Natural killer cell (primary cell): ENCODE measurements around the gene KAZN. TPM values are rescaled to one million over a fixed set of nuclear protein-coding genes. Genes with fewer than 3 reads are reported as not detected.

Experiments used
- ATAC-seq, 3 donors: fragments of 150-1000 bp in 2 of 3; fragments of 200-7000 bp in 1 of 3; cut with Tn5 transposase; 1 replicate in 1 of 3; 2 replicates in 2 of 3; pipeline ENCODE4 v1.10.0; 2021; ENCODE audit warnings: mild to moderate bottlenecking in 2 of 3, moderate library complexity in 2 of 3
- DNase-seq, 2 donors: peaks; one replicate each; pipeline versions ENCODE4 v3.0.0 to v3.0.0-alpha.2; 2013 to 2021; ENCODE audit warnings: mixed read lengths in 1 of 2
- H3K27ac ChIP-seq: one replicate; pipeline ENCODE4 v1.5.1; 2013; ENCODE audit warnings: mild to moderate bottlenecking, low read length
- H3K27me3 ChIP-seq: one replicate; pipeline ENCODE4 v1.6.1; 2013; ENCODE audit warnings: low read length; ENCODE audit not compliant: control insufficient read depth, insufficient read depth
- H3K36me3 ChIP-seq: one replicate; pipeline ENCODE4 v1.6.1; 2013; ENCODE audit warnings: low read length; ENCODE audit not compliant: control insufficient read depth, insufficient read depth
- H3K4me1 ChIP-seq: one replicate; pipeline ENCODE4 v1.6.1; 2013; ENCODE audit warnings: low read length; ENCODE audit not compliant: control insufficient read depth, insufficient read depth
- H3K4me3 ChIP-seq: one replicate; pipeline ENCODE4 v1.5.1; 2013; ENCODE audit warnings: low read length
- H3K9me3 ChIP-seq: one replicate; pipeline ENCODE4 v1.6.1; 2013; ENCODE audit warnings: low read length; ENCODE audit not compliant: control insufficient read depth, insufficient read depth
- H3K27ac Mint-ChIP-seq, 2 donors: one replicate each; pipeline ENCODE4 v1.8.0; 2022; ENCODE audit warnings: mild to moderate bottlenecking in 2 of 2, mixed read lengths in 2 of 2, moderate library complexity in 1 of 2
- H3K27me3 Mint-ChIP-seq, 2 donors: one replicate each; pipeline ENCODE4 v1.8.0; 2022; ENCODE audit warnings: low read depth in 2 of 2, mixed read lengths in 2 of 2
- H3K36me3 Mint-ChIP-seq: one replicate; pipeline ENCODE4 v1.8.0; 2022; ENCODE audit warnings: mixed read lengths
- H3K4me1 Mint-ChIP-seq, 2 donors: one replicate each; pipeline ENCODE4 v1.8.0; 2022; ENCODE audit warnings: mixed read lengths in 2 of 2
- H3K4me3 Mint-ChIP-seq: one replicate; pipeline ENCODE4 v1.8.0; 2022; ENCODE audit warnings: mild to moderate bottlenecking, moderate library complexity, mixed read lengths
- H3K9me3 Mint-ChIP-seq, 2 donors: one replicate each; pipeline ENCODE4 v1.8.0; 2022; ENCODE audit warnings: mixed read lengths in 2 of 2
- CTCF ChIP-seq: fragments of 200-600 bp; IDR thresholded peaks from one replicate; pipeline ENCODE4 v1.8.0; 2022; ENCODE audit warnings: antibody characterized with exemption
- WGBS: methylation state at CpG from one replicate; pipeline ENCODE4 v1.1.7; 2013; ENCODE audit warnings: missing lambda C conversion rate; ENCODE audit not compliant: insufficient coverage; 5-methylcytosine and 5-hydroxymethylcytosine counted together
- intact Hi-C: fragments of 100-400 bp; cut with micrococcal nuclease; formaldehyde crosslinking; loops from one replicate; pipeline ENCODE4 v1.14.2; 2022
- total RNA-seq, 4 donors: library from RNA; stranded (reverse); fragments of 120-200 nt in 1 of 4; gene quantifications; one replicate each; pipeline versions ENCODE4 v1.2.3 to v1.2.4, GENCODE V29; 2013 to 2022

Gene KAZN
- total RNA-seq, 3 donors from 2014 or later (not counting 1 experiment from before 2014, with no cell fraction given), result 1.2 to 2.0 (median 1.7) TPM

- ATAC-seq, result no peak
- no peaks in the 10 kb centered on the region for H3K4me1 Mint-ChIP-seq
- H3K27me3 ChIP-seq, result no peaks in the 10 kb centered on the region
Measured at GRCh38 chr1:14855801-14856200, 257.3 kb downstream of the KAZN start.

GRCh38 chr1:14857436-14858195 lies 259.1 kb downstream of the KAZN start:
- no peaks in the 10 kb centered on the region for H3K4me1 ChIP-seq
- no peak overlapping the region for H3K4me3 ChIP-seq
- no peak overlapping the region for H3K27ac ChIP-seq
- no peaks in the 10 kb centered on the region for H3K4me1 Mint-ChIP-seq
- DNase-seq (no peak), ATAC-seq (no peak)
- H3K36me3 Mint-ChIP-seq, result no peaks in the 10 kb centered on the region
- H3K4me3 Mint-ChIP-seq, result no peak overlapping the region
- no peak overlapping the region for H3K27ac Mint-ChIP-seq
- intact Hi-C loops, result no loop called here
- no peaks in the 10 kb centered on the region for H3K9me3 Mint-ChIP-seq
- no peaks in the 10 kb centered on the region for H3K9me3 ChIP-seq
- peaks cover 19 to 26% of the 10 kb centered on the region in 2 donors for H3K27me3 Mint-ChIP-seq
- no peaks in the 10 kb centered on the region for H3K36me3 ChIP-seq
- H3K27me3 ChIP-seq, result no peaks in the 10 kb centered on the region
- no peak for TF ChIP-seq CTCF
- WGBS, result 90% methylated on average over 6 of the region's 10 CpGs

More at GRCh38 chr1:14855801-14856200, 257.3 kb downstream of the KAZN start:
- H3K4me3 ChIP-seq, result no peak overlapping the region
- no peaks in the 10 kb centered on the region for H3K4me1 ChIP-seq
- Mint-ChIP-seq H3K36me3 (no peaks in the 10 kb centered on the region), H3K27me3 (peaks cover 19 to 23% of the 10 kb centered on the region in 2 donors), H3K9me3 (no peaks in the 10 kb centered on the region), H3K4me3 (no peak overlapping the region), H3K27ac (no peak overlapping the region)
- no peaks in the 10 kb centered on the region for H3K36me3 ChIP-seq
- no peak for DNase-seq
- H3K9me3 ChIP-seq, result no peaks in the 10 kb centered on the region
- 86% methylated on average over 6 of the region's 6 CpGs for WGBS
- intact Hi-C loops, result no loop called here
- TF ChIP-seq CTCF, result no peak
- H3K27ac ChIP-seq, result no peak overlapping the region

GRCh38 chr1:14862114-14862771 lies 263.8 kb downstream of the KAZN start:
- ATAC-seq (no peak), DNase-seq (no peak)
- Mint-ChIP-seq H3K9me3 (no peaks in the 10 kb centered on the region), H3K27me3 (peaks cover 12 to 19% of the 10 kb centered on the region in 2 donors), H3K36me3 (no peaks in the 10 kb centered on the region), H3K4me3 (no peak overlapping the region), H3K27ac (no peak overlapping the region), H3K4me1 (no peaks in the 10 kb centered on the region)
- Histone ChIP-seq H3K27ac (no peak overlapping the region), H3K4me3 (no peak overlapping the region), H3K9me3 (no peaks in the 10 kb centered on the region), H3K4me1 (no peaks in the 10 kb centered on the region), H3K36me3 (no peaks in the 10 kb centered on the region), H3K27me3 (no peaks in the 10 kb centered on the region)
- WGBS, result 74% methylated on average over 13 of the region's 13 CpGs
- no peak for TF ChIP-seq CTCF
- intact Hi-C loops, result no loop called here
